Measurements from ENCODE around the gene CPSF7.
"Not testable (repeated sequence)": the region's sequence is repeated elsewhere in the genome, so short reads cannot be mapped to it uniquely, and the experiment has no call there.

CPSF7 gene, protein sequence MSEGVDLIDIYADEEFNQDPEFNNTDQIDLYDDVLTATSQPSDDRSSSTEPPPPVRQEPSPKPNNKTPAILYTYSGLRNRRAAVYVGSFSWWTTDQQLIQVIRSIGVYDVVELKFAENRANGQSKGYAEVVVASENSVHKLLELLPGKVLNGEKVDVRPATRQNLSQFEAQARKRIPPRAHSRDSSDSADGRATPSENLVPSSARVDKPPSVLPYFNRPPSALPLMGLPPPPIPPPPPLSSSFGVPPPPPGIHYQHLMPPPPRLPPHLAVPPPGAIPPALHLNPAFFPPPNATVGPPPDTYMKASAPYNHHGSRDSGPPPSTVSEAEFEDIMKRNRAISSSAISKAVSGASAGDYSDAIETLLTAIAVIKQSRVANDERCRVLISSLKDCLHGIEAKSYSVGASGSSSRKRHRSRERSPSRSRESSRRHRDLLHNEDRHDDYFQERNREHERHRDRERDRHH

GRCh38 chr11:61429691-61430582, at the start of gene CPSF7, which contains the start of gene SDHAF2:
Gene CPSF7 (minus strand): TSS chr11:61429975. CDS start chr11:61429235, 740 bp downstream.
Gene SDHAF2 (plus strand): TSS chr11:61430124. CDS start chr11:61430147, 23 bp downstream.
- peak; percentile 93 to 98 for DNase-seq (ENCODE audit: extremely low read depth in 1 of 2, low read depth in 1 of 2)

DNA sequence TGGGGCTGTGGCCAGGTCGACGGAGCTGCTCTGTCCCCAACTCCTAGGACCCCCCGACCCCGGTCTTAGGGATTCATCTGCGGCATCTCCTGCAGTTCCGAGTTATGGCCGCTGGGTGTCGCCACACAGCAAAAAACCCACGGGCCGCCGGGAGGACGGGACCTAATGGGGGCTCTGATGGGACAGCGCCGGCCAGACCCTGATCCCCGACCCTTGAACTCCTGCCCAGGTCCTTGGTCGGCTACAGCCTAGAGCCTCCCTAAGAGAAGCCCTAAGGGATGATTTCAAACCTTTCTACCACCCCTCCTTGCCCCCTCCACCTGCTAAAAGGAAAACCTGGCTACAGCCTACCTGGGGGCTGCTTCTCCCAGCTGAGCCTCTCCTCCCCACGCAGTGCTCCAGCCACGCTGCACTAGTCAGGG, 48.0 kb upstream of the CPSF7 start:
- DNase-seq (ENCODE audit: extremely low read depth in 1 of 2, low read depth in 1 of 2): peak; percentile 9 to 33

GRCh38 chr11:61477126-61477525, 47.4 kb upstream of the CPSF7 start:
- no peak for DNase-seq (ENCODE audit: extremely low read depth in 1 of 2, low read depth in 1 of 2)

- DNase-seq (ENCODE audit: extremely low read depth in 1 of 2, low read depth in 1 of 2): no peak
These were observed 46.6 kb upstream of the CPSF7 start for GRCh38 chr11:61476371-61476770.

GRCh38 chr11:61475433-61475832, 45.7 kb upstream of the CPSF7 start:
- DNase-seq (ENCODE audit: extremely low read depth in 1 of 2, low read depth in 1 of 2): no peak

DNA sequence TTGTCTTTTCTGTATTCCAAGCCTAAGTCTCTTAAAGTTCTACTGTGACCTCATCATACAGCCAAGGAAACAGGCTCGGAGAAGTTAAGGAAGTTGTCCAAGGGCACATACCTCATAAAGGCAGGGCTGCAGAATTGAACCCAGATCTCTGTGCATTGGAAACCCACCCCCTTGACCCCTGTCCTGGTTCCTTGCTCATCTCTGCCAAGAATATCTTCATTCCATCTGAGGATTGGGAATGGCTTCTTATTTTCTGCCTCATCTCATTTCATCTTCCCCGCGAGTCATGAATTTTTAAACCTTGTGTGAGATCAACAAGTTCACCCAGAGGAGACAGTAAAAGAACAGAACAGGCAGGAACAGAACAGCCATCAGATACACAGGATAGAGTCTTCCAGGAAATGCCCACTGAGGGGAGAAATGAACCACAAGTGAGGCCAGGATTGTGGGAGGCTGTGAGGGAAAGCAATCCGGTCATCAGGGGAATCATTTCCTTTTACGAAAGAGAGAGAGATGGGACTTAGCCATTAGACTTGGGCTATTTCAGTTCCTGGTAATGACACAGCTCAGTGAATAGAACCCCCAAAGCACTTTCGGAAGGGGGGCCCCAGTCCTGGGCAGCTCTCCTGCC, 44.4 kb upstream of the CPSF7 start:
- no peak for DNase-seq (ENCODE audit: extremely low read depth in 1 of 2, low read depth in 1 of 2)

- DNase-seq (ENCODE audit: extremely low read depth in 1 of 2, low read depth in 1 of 2): no peak
These were observed 43.7 kb upstream of the CPSF7 start for GRCh38 chr11:61473370-61474012.

GRCh38 chr11:61472868-61473267, 43.1 kb upstream of the CPSF7 start:
- no peak for DNase-seq (ENCODE audit: extremely low read depth in 1 of 2, low read depth in 1 of 2)

DNA sequence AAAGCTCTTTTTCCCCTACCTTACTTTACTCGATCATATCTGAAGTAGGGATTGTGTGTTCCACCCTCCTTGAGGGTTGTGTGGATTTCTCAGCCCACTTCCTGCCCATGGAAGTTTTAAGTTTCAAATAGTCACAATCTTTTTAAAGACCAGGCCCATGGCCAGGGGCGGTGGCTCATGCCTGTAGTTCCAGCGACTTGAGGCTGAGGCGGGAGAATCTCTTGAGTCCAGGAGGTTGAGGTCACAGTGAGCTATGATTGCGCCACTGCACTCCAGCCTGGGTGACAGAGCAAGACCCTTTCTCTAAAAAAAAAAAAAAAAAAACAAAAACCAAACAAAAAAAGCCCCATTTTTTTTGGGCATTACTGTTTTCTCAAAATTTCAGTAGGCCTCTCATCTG, 42.5 kb upstream of the CPSF7 start:
- no peak for DNase-seq (ENCODE audit: extremely low read depth in 1 of 2, low read depth in 1 of 2)

DNA sequence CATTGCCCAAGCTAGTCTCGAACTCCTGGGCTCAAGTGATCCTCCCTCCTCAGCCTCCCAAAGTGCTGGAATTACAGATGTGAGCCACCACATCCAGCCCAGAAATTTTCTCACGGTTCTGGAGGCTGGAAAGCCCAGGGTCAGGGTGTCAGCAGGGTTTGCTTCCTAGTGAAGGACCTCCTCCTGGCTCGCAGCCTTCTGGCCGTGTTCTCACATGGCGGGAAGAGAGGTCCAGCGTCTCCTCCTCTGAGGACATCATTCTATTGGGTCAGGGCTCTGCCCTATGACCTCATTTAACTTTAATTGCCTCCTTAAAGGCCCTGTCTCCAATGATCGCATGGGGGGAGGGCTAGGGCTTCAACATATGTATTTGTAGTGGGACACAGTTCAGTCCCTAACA, 38.2 kb upstream of the CPSF7 start:
- DNase-seq (ENCODE audit: extremely low read depth in 1 of 2, low read depth in 1 of 2): no peak

- not testable (repeated sequence) for DNase-seq (ENCODE audit: extremely low read depth in 1 of 2, low read depth in 1 of 2)
These were observed 37.8 kb upstream of the CPSF7 start for GRCh38 chr11:61467602-61468001.

DNA sequence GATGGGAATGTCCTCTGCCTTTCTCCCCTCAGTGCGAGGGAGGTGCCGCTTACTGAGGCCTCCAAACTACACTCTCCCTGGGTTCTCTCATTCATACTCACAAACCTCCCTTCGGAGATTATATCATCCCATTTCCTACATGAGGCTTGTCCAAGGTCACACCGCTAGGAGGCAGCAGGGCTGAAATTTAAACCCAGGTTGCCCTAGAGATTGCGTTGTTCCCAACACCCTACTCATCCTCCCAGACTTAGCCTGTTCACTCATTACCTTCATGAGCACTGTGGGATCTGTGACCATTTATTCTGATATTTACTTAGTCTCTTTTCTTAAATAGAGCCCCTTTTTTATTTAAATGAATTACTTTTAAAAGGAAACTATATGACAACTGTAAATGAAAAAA, 31.2 kb upstream of the CPSF7 start:
- DNase-seq (ENCODE audit: extremely low read depth in 1 of 2, low read depth in 1 of 2): no peak

DNA sequence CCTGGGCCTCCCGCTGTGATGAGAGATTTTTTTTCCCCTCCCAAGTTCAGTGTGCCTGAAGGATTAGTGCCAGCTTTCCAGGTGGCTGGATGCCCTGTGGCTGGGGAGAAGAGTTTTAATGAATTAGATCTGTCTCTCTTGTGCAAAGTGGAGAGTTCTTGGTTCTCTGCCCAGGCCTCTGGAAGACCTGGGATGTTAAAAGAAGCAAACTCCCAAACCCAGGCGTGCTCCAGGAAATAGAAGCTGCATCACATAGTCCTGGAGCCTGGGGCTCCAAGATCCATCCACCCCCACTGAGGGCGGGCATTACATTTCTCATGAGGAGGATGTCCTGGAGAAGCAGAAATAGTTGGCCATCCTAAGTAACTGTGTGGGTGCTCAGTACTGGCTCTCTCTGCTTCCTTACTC, 30.7 kb upstream of the CPSF7 start:
- DNase-seq (ENCODE audit: extremely low read depth in 1 of 2, low read depth in 1 of 2): no peak

DNA sequence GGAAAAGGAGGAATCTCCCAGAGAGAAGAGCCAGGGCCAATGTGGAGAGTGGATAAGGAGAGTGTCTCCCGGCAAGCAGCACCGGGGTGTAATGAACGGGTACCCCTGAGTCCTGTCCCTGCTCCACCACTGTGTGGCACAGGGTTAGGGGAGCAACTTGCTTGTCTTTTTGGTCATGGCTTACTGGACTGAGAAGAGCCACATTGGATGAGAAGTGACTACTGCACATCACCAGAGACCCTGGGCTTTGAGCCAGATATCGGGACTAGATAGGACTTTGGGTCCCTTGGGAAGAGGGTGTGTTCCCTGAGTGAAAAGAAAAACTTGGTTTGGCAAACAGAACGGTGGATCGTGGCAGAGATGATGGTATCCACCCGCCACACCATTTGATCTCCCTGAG, 24.7 kb upstream of the CPSF7 start:
- no peak for DNase-seq (ENCODE audit: extremely low read depth in 1 of 2, low read depth in 1 of 2)

DNA sequence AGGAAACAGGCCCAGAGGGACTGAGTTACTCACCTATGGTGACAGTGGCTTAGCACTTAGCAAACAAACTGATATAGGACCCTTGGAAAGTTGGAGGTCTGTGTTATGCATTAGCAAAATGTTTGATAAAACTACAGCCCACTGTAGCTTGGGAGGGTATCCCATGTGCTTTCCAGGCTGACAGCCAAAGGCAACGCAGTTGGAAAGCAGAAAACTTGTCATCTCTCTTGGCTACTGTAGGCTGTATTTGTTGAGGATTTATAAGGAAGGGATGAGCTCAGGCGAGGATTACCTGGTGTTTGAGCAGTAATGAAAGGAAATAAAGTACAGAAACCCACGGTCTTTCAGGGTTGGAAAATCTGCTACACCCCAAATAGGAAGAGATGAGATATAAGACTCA, 23.9 kb upstream of the CPSF7 start:
- no peak for DNase-seq (ENCODE audit: extremely low read depth in 1 of 2, low read depth in 1 of 2)

- DNase-seq (ENCODE audit: extremely low read depth in 1 of 2, low read depth in 1 of 2): no peak
These were observed 23.1 kb upstream of the CPSF7 start for GRCh38 chr11:61452825-61453224.

- no peak for DNase-seq (ENCODE audit: extremely low read depth in 1 of 2, low read depth in 1 of 2)
These were observed 18.8 kb upstream of the CPSF7 start for GRCh38 chr11:61448552-61448927.

DNA sequence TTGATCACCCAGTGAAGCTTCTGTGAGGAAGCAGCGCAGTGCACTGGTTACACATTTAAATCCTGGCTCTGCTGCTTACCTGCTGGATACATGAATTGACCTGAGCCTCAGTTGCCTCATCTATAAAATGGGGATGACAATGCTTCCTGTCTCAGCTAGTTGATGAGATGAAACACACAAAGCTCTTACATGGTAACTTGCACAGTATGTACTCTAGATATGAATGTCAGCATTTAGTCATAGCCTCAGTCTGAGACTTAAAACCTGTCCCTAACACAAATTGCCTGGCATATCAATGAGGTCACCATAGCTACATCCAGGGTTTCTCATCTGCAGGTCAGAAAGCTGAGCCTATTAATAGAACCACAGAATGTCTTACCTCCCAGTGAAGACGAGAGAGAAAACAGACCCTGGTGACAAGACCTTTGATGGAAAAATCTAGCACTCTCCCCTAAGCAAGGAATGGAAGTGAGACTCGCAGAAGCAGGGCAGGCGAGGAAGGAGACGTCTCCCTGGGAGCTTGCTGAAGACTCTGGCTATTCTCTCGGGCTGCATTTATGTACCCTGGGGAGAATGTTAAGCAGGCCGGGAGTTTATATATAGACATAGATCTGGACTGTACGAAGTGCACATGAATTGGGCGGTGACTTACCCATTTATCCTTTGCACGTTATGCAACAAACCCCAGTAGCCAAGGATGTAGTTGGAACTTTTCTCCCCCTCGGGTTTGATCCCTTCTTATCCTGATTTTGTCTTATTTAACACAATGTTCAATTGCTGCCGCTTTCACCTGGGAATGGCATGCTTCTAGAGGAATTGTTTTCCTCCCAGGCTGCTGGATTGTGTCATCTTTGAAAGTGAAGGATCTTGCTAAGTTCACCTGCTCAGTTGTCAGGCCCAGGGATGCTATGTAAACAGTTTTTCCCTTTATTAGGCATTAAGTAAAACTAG, 18.1 kb upstream of the CPSF7 start:
- no peak for DNase-seq (ENCODE audit: extremely low read depth in 1 of 2, low read depth in 1 of 2)

- DNase-seq (ENCODE audit: extremely low read depth in 1 of 2, low read depth in 1 of 2): peak; percentile 27 to 53
These were observed 16.5 kb upstream of the CPSF7 start for GRCh38 chr11:61446211-61446651.

- no peak for DNase-seq (ENCODE audit: extremely low read depth in 1 of 2, low read depth in 1 of 2)
These were observed 15.7 kb upstream of the CPSF7 start for GRCh38 chr11:61445516-61445915.

Data from activated CD8-positive, alpha-beta memory T cell treated with anti-CD3 and anti-CD28 coated beads for 1 hour (primary cell).